Femur (tissue), 1 donor: ENCODE measurements around the gene COL1A1.

ENCODE experiments used
- DNase-seq: peaks from one replicate; pipeline ENCODE4 v3.0.0-alpha.2; 2017

COL1A1 gene

GRCh38 chr17:50171371-50172071 lies 29.9 kb downstream of the COL1A1 start:
- DNase-seq = peak; percentile 43

- no peak for DNase-seq
Measured at GRCh38 chr17:50170662-50171370, 30.6 kb downstream of the COL1A1 start.

GRCh38 chr17:50169881-50170459 lies 31.5 kb downstream of the COL1A1 start:
- DNase-seq = no peak

GRCh38 chr17:50169121-50169764 lies 32.2 kb downstream of the COL1A1 start:
- peak; percentile 85 for DNase-seq

- DNase-seq = no peak
Measured at GRCh38 chr17:50168319-50168718, 33.1 kb downstream of the COL1A1 start.

- no peak for DNase-seq
Measured at GRCh38 chr17:50167371-50167770, 34.1 kb downstream of the COL1A1 start.

- no peak for DNase-seq
Measured at GRCh38 chr17:50166518-50167181, 34.8 kb downstream of the COL1A1 start.

- peak; percentile 73 for DNase-seq
Measured at GRCh38 chr17:50165867-50166517, 35.4 kb downstream of the COL1A1 start, which contains the start of gene SGCA. SGCA (plus strand) TSS chr17:50166005; CDS start chr17:50166041, 36 bp downstream.

GRCh38 chr17:50165466-50165865 lies 36.0 kb downstream of the COL1A1 start:
- DNase-seq = no peak

GRCh38 chr17:50165066-50165465 lies 36.4 kb downstream of the COL1A1 start:
- DNase-seq = no peak

- DNase-seq = no peak
Measured at GRCh38 chr17:50164697-50164988, 36.8 kb downstream of the COL1A1 start.

GRCh38 chr17:50163843-50164696 lies 37.4 kb downstream of the COL1A1 start:
- no peak for DNase-seq

- DNase-seq = no peak
Measured at GRCh38 chr17:50162466-50163254, 38.8 kb downstream of the COL1A1 start.

GRCh38 chr17:50161911-50162288 lies 39.5 kb downstream of the COL1A1 start:
- DNase-seq = peak; percentile 30

GRCh38 chr17:50161023-50161910 lies 40.2 kb downstream of the COL1A1 start:
- DNase-seq = peak; percentile 97

GRCh38 chr17:50157891-50158290 lies 43.5 kb downstream of the COL1A1 start:
- no peak for DNase-seq

- DNase-seq = peak; percentile 79
Measured at GRCh38 chr17:50155115-50155819, 46.2 kb downstream of the COL1A1 start.

- no peak for DNase-seq
Measured at GRCh38 chr17:50154604-50155003, 46.8 kb downstream of the COL1A1 start.
